Smooth muscle cell (in vitro differentiated cells): ENCODE data around the gene SLC6A6. TPM values are rescaled to one million over a fixed set of nuclear protein-coding genes. Genes with fewer than 3 reads are reported as not detected.

Experiments
- DNase-seq: peaks from one replicate; lab custom pipeline; 2025; ENCODE audit not compliant: unreplicated experiment; lab: John Stamatoyannopoulos, UW
- H2AFZ ChIP-seq: fragments of 200-600 bp; sonication (generic); 2 replicates; pipeline ENCODE4 v1.6.0; 2016; ENCODE audit warnings: antibody characterized with exemption, low read depth, mild to moderate bottlenecking
- H3F3A ChIP-seq: fragments of 200-600 bp; sonication (generic); 2 replicates; pipeline ENCODE4 v1.6.0; 2017; ENCODE audit warnings: antibody characterized with exemption, low read depth
- H3K27ac ChIP-seq: fragments of 200-600 bp; sonication (generic); 2 replicates; pipeline ENCODE4 v1.5.1; 2016; ENCODE audit warnings: low read depth, mild to moderate bottlenecking
- H3K27me3 ChIP-seq: fragments of 200-600 bp; sonication (generic); 2 replicates; pipeline ENCODE4 v1.6.1; 2016; ENCODE audit warnings: low read depth, mild to moderate bottlenecking
- H3K36me3 ChIP-seq: fragments of 200-600 bp; sonication (generic); 2 replicates; pipeline ENCODE4 v1.5.1; 2016; ENCODE audit warnings: low read depth
- H3K4me1 ChIP-seq: fragments of 200-600 bp; sonication (generic); 2 replicates; pipeline ENCODE4 v1.5.1; 2016; ENCODE audit warnings: low read depth
- H3K4me2 ChIP-seq: fragments of 200-600 bp; sonication (generic); 2 replicates; pipeline ENCODE4 v1.6.0; 2016; ENCODE audit warnings: mild to moderate bottlenecking
- H3K4me3 ChIP-seq: fragments of 200-600 bp; sonication (generic); 2 replicates; pipeline ENCODE4 v1.5.1; 2016; ENCODE audit warnings: mild to moderate bottlenecking
- H3K79me2 ChIP-seq: fragments of 200-600 bp; sonication (generic); 2 replicates; pipeline ENCODE4 v1.6.0; 2016; ENCODE audit warnings: low read depth, mild to moderate bottlenecking
- H3K9ac ChIP-seq: fragments of 200-600 bp; sonication (generic); 2 replicates; pipeline ENCODE4 v1.6.0; 2016; ENCODE audit warnings: low read depth
- H3K9me3 ChIP-seq: fragments of 200-600 bp; sonication (generic); replicated peaks from 2 replicates; pipeline ENCODE4 v1.5.1; 2016; ENCODE audit warnings: low read depth
- H4K20me1 ChIP-seq: fragments of 200-600 bp; sonication (generic); 2 replicates; pipeline ENCODE4 v1.6.0; 2016; ENCODE audit warnings: low read depth
- CTCF ChIP-seq: fragments of 200-600 bp; sonication (generic); IDR thresholded peaks from 2 replicates; pipeline ENCODE4 v1.5.1; 2017; ENCODE audit warnings: borderline replicate concordance, mild to moderate bottlenecking, antibody characterized with exemption; ENCODE audit not compliant: insufficient read depth, poor library complexity, severe bottlenecking
- WGBS: methylation state at CpG from one replicate; pipeline ENCODE4 v1.1.7; 2016; ENCODE audit warnings: low lambda C conversion rate; 5-methylcytosine and 5-hydroxymethylcytosine counted together
- polyA plus RNA-seq: library from polyadenylated mRNA; unstranded; fragments of >200 nt; fragmentation: Nextera tagmentation; extraction: Ambion mirVana; gene quantifications from 2 replicates; pipeline ENCODE4 v1.2.1, GENCODE V29; 2016
- total RNA-seq: library from RNA; depleted of rRNA; stranded (reverse); fragments of >200 nt; gene quantifications from 2 replicates; pipeline ENCODE4 v1.2.3, GENCODE V29; 2014

Gene SLC6A6
- total and polyA plus RNA-seq, 2 experiments from 2014 or later, result 9.4 to 11.7 TPM

- WGBS, result 48% methylated on average over 17 of the region's 17 CpGs
- DNase-seq, result no peak
- Histone ChIP-seq H3K79me2 (no peaks in the 10 kb centered on the region), H4K20me1 (no peaks in the 10 kb centered on the region), H2AFZ (peak overlapping the region; percentile 50), H3K4me1 (no peaks in the 10 kb centered on the region), H3K9me3 (no peaks in the 10 kb centered on the region), H3K27me3 (no peaks in the 10 kb centered on the region), H3K4me3 (no peak overlapping the region), H3K27ac (peak overlapping the region; percentile 62), H3K4me2 (peak overlapping the region; percentile 70), H3K36me3 (no peaks in the 10 kb centered on the region), H3K9ac (peak overlapping the region; percentile 34), H3F3A (no peaks in the 10 kb centered on the region)
- no peak for TF ChIP-seq CTCF
These were observed 123.6 kb downstream of the SLC6A6 start for GRCh38 chr3:14525685-14526631.

GRCh38 chr3:14528081-14528480, 125.7 kb downstream of the SLC6A6 start:
- Histone ChIP-seq H3K9ac (no peak overlapping the region), H3K4me1 (peaks cover 3% of the 10 kb centered on the region), H3K9me3 (no peaks in the 10 kb centered on the region), H3K4me2 (no peak overlapping the region), H4K20me1 (no peaks in the 10 kb centered on the region), H3K4me3 (no peak overlapping the region), H3K79me2 (no peaks in the 10 kb centered on the region), H2AFZ (no peak overlapping the region), H3F3A (no peaks in the 10 kb centered on the region), H3K36me3 (no peaks in the 10 kb centered on the region), H3K27ac (no peak overlapping the region), H3K27me3 (no peaks in the 10 kb centered on the region)
- WGBS, result 75% methylated on average over 3 of the region's 3 CpGs
- no peak for TF ChIP-seq CTCF
- no peak for DNase-seq

GRCh38 chr3:14531856-14532395, 129.5 kb downstream of the SLC6A6 start:
- Histone ChIP-seq H3K9me3 (no peaks in the 10 kb centered on the region), H3K79me2 (no peaks in the 10 kb centered on the region), H2AFZ (no peak overlapping the region), H4K20me1 (no peaks in the 10 kb centered on the region), H3K4me2 (no peak overlapping the region), H3F3A (peaks cover 4% of the 10 kb centered on the region), H3K36me3 (no peaks in the 10 kb centered on the region), H3K4me3 (no peak overlapping the region), H3K27ac (no peak overlapping the region), H3K9ac (no peak overlapping the region), H3K4me1 (peaks cover 18% of the 10 kb centered on the region), H3K27me3 (no peaks in the 10 kb centered on the region)
- no peak for TF ChIP-seq CTCF
- DNase-seq, result no peak
- WGBS, result 97% methylated on average over 17 of the region's 17 CpGs
